H1 (cell line): ENCODE measurements around the gene ARL14EPL. TPM values are rescaled to one million over a fixed set of nuclear protein-coding genes. Genes with fewer than 3 reads are reported as not detected.

Source experiments
- CTCF ChIA-PET: fragments of 300-600 bp; sonication (Branson Sonifier 250); formaldehyde crosslinking; loops from one replicate; lab custom pipeline; 2021; ENCODE audit not compliant: partially characterized antibody; lab: Charles Lee
- POLR2A ChIA-PET: fragments of 300-600 bp; sonication (Branson Sonifier 250); formaldehyde crosslinking; loops from one replicate; lab custom pipeline; 2021; ENCODE audit warnings: inconsistent platforms; ENCODE audit not compliant: partially characterized antibody; lab: Charles Lee
- DNase-seq, 2 experiments: peaks; one replicate each; pipeline versions ENCODE4 v3.0.0 to v3.0.0-alpha.2; 2010 to 2022; ENCODE audit warnings: low spot score in 2 of 2, low read depth in 1 of 2, mixed read lengths in 1 of 2
- FAIRE-seq: peaks from 2 replicates; lab custom pipeline; 2011; peaks lifted over from hg19 to GRCh38; lab: Jason Lieb, UNC
- H2AFZ ChIP-seq: 2 replicates; pipeline ENCODE4 v1.8.1; 2012; ENCODE audit warnings: low read length, inconsistent platforms
- H2AK5ac ChIP-seq: 2 replicates; pipeline ENCODE4 v1.6.1; 2013; ENCODE audit warnings: low read depth, low read length
- H2BK120ac ChIP-seq: replicated peaks from 2 replicates; pipeline ENCODE3; 2013; ENCODE audit warnings: low read depth, low read length, inconsistent platforms
- H2BK12ac ChIP-seq: 2 replicates; pipeline ENCODE4 v1.6.1; 2013; ENCODE audit warnings: low read depth, low read length
- H2BK15ac ChIP-seq: 2 replicates; pipeline ENCODE4 v1.6.1; 2013; ENCODE audit warnings: low read length
- H2BK20ac ChIP-seq: 2 replicates; pipeline ENCODE4 v1.6.1; 2013; ENCODE audit warnings: low read length
- H2BK5ac ChIP-seq: 2 replicates; pipeline ENCODE4 v1.6.1; 2013; ENCODE audit warnings: low read depth, low read length
- H3K14ac ChIP-seq: 2 replicates; pipeline ENCODE4 v1.6.1; 2013; ENCODE audit warnings: inconsistent platforms; ENCODE audit not compliant: insufficient read length
- H3K18ac ChIP-seq: 2 replicates; pipeline ENCODE4 v1.6.1; 2013; ENCODE audit warnings: low read length; ENCODE audit errors: extremely low read depth
- H3K23ac ChIP-seq: 2 replicates; pipeline ENCODE4 v1.6.1; 2013; ENCODE audit warnings: inconsistent platforms; ENCODE audit not compliant: insufficient read length
- H3K23me2 ChIP-seq: 2 replicates; pipeline ENCODE4 v1.6.1; 2013; ENCODE audit warnings: low read depth, low read length
- H3K27ac ChIP-seq: 2 replicates; pipeline ENCODE4 v1.6.1; 2011; ENCODE audit warnings: low read depth, low read length, inconsistent platforms
- H3K27me3 ChIP-seq, 4 experiments: replicated peaks in 1 of 4; 1 replicate in 1 of 4; 2 replicates in 3 of 4; pipeline versions ENCODE4 v1.6.1 to v1.8.1; 2011 to 2013; ENCODE audit warnings: low read length in 3 of 4, mild to moderate bottlenecking in 3 of 4, inconsistent platforms in 2 of 4, mixed read lengths in 2 of 4, moderate library complexity in 1 of 4; ENCODE audit not compliant: control insufficient read depth in 3 of 4, insufficient read depth in 3 of 4; ENCODE audit errors: extremely low read depth in 1 of 4
- H3K36me3 ChIP-seq, 4 experiments: 2 replicates each; pipeline versions ENCODE4 v1.6.1 to v1.8.1; 2011 to 2013; ENCODE audit warnings: mild to moderate bottlenecking in 4 of 4, low read length in 3 of 4, moderate library complexity in 2 of 4, control low read depth in 1 of 4, inconsistent platforms in 1 of 4; ENCODE audit not compliant: insufficient read depth in 4 of 4, control insufficient read depth in 2 of 4
- H3K4ac ChIP-seq: replicated peaks from 2 replicates; pipeline ENCODE3; 2013; ENCODE audit warnings: low read length, low read depth, mixed read lengths, inconsistent platforms; ENCODE audit not compliant: insufficient read length
- H3K4me1 ChIP-seq, 4 experiments: replicated peaks in 1 of 4; 1 replicate in 1 of 4; 2 replicates in 3 of 4; pipeline versions ENCODE4 v1.6.1 to v1.8.1; 2011 to 2013; ENCODE audit warnings: low read length in 3 of 4, inconsistent platforms in 2 of 4, mixed read lengths in 1 of 4; ENCODE audit not compliant: insufficient read depth in 4 of 4, control insufficient read depth in 3 of 4
- H3K4me2 ChIP-seq, 2 experiments: 2 replicates each; pipeline versions ENCODE4 v1.6.1 to v1.8.1; 2011 to 2013; ENCODE audit warnings: low read depth in 2 of 2, low read length in 2 of 2, control low read depth in 1 of 2, inconsistent platforms in 1 of 2, mild to moderate bottlenecking in 1 of 2; ENCODE audit not compliant: insufficient read depth in 1 of 2
- H3K4me3 ChIP-seq, 4 experiments: fragments of 200-600, 300-600 bp in 1 of 4; sonication (generic), shearing (Covaris generic), sonication (Bioruptor Twin) in 1 of 4; 2 replicates each; pipeline versions ENCODE4 v1.5.1 to v1.8.1; 2011 to 2016; ENCODE audit warnings: low read length in 4 of 4, low read depth in 3 of 4, control low read depth in 2 of 4, inconsistent platforms in 2 of 4, mild to moderate bottlenecking in 2 of 4, mixed read lengths in 1 of 4, moderate library complexity in 1 of 4; ENCODE audit not compliant: insufficient read depth in 2 of 4; ENCODE audit errors: extremely low read depth in 1 of 4
- H3K56ac ChIP-seq: replicated peaks from 2 replicates; pipeline ENCODE3; 2013; ENCODE audit warnings: low read depth, mild to moderate bottlenecking, mixed read lengths, low read length, inconsistent platforms; ENCODE audit not compliant: insufficient read length
- H3K79me1 ChIP-seq: 2 replicates; pipeline ENCODE4 v1.6.1; 2013; ENCODE audit warnings: low read depth, low read length, control low read depth
- H3K79me2 ChIP-seq, 2 experiments: 2 replicates each; pipeline versions ENCODE4 v1.6.1 to v1.8.1; 2012 to 2013; ENCODE audit warnings: low read length in 2 of 2, mild to moderate bottlenecking in 2 of 2, inconsistent platforms in 1 of 2; ENCODE audit not compliant: insufficient read depth in 2 of 2, control insufficient read depth in 1 of 2
- H3K9ac ChIP-seq, 4 experiments: replicated peaks in 1 of 4; 1 replicate in 1 of 4; 2 replicates in 3 of 4; pipeline versions ENCODE4 v1.6.1 to v1.8.1; 2011 to 2013; ENCODE audit warnings: low read depth in 3 of 4, low read length in 3 of 4, control low read depth in 2 of 4, mild to moderate bottlenecking in 2 of 4, moderate library complexity in 2 of 4, inconsistent platforms in 1 of 4; ENCODE audit errors: extremely low read depth in 1 of 4
- H3K9me3 ChIP-seq, 2 experiments: 2 replicates each; pipeline versions ENCODE4 v1.6.1 to v1.8.1; 2012 to 2013; ENCODE audit warnings: mild to moderate bottlenecking in 2 of 2, moderate library complexity in 2 of 2, control low read depth in 1 of 2, inconsistent platforms in 1 of 2, low read depth in 1 of 2, low read length in 1 of 2, mixed read lengths in 1 of 2; ENCODE audit not compliant: insufficient read depth in 2 of 2
- H4K20me1 ChIP-seq, 2 experiments: replicated peaks in 1 of 2; 2 replicates each; pipeline versions ENCODE3 to v1.8.1; 2011 to 2013; ENCODE audit warnings: inconsistent platforms in 2 of 2, low read length in 2 of 2, mild to moderate bottlenecking in 1 of 2; ENCODE audit not compliant: insufficient read depth in 2 of 2, control insufficient read depth in 1 of 2
- H4K5ac ChIP-seq: 2 replicates; pipeline ENCODE4 v1.6.1; 2013; ENCODE audit warnings: low read length, low read depth, mixed read lengths, inconsistent platforms; ENCODE audit not compliant: insufficient read length
- H4K8ac ChIP-seq: 2 replicates; pipeline ENCODE4 v1.8.0; 2013; ENCODE audit warnings: mild to moderate bottlenecking, moderate library complexity, low read length, inconsistent platforms; ENCODE audit not compliant: insufficient read depth; ENCODE audit errors: extremely low read depth
- H4K91ac ChIP-seq: replicated peaks from 2 replicates; pipeline ENCODE3; 2013; ENCODE audit warnings: low read length, mixed read lengths, inconsistent platforms; ENCODE audit not compliant: insufficient read length
- BACH1 ChIP-seq: IDR thresholded peaks from 2 replicates; pipeline ENCODE4 v1.6.1; 2012; ENCODE audit warnings: low read length, improper control_type of control experiment
- BRCA1 ChIP-seq: IDR thresholded peaks from 2 replicates; pipeline ENCODE4 v1.6.1; 2012; ENCODE audit warnings: low read depth, low read length, improper control_type of control experiment
- EP300 ChIP-seq, 2 experiments: IDR thresholded peaks; 1 replicate in 1 of 2; 2 replicates in 1 of 2; pipeline ENCODE4 v1.6.1; 2011 to 2012; ENCODE audit warnings: low read depth in 2 of 2, low read length in 2 of 2, mild to moderate bottlenecking in 2 of 2, borderline replicate concordance in 1 of 2, inconsistent platforms in 1 of 2, moderate library complexity in 1 of 2
- SAP30 ChIP-seq: fragments of 300-600 bp; sonication (generic); IDR thresholded peaks from 2 replicates; pipeline ENCODE4 v1.7.1; 2012; ENCODE audit warnings: low read length, moderate library complexity, mild to moderate bottlenecking, inconsistent platforms; ENCODE audit not compliant: insufficient read depth, insufficient replicate concordance
- ZNF274 ChIP-seq: IDR thresholded peaks from 2 replicates; pipeline ENCODE4 v1.7.0; 2012; ENCODE audit warnings: low read length, borderline replicate concordance; ENCODE audit errors: extremely low read depth
- WGBS, 2 experiments: shearing (Covaris generic) in 1 of 2; methylation state at CpG; one replicate each; pipeline versions ENCODE4 v1.1.6 to v1.1.7; 2013 to 2015; ENCODE audit warnings: low lambda C conversion rate in 2 of 2, mixed read lengths in 2 of 2, inconsistent platforms in 1 of 2, low coverage in 1 of 2, missing lambda C conversion rate in 1 of 2; ENCODE audit not compliant: insufficient replicate concordance in 2 of 2, insufficient coverage in 1 of 2, insufficient read length in 1 of 2; ENCODE audit errors: extremely low coverage in 1 of 2, missing lambda C conversion rate in 1 of 2; 5-methylcytosine and 5-hydroxymethylcytosine counted together
- polyA plus RNA-seq, 7 experiments: library from polyadenylated mRNA; depleted of rRNA in 3 of 7; stranded (reverse) in 5 of 7; unstranded in 2 of 7; fragments of >200 nt in 5 of 7; fragments of 200-250 nt in 2 of 7; gene quantifications; 1 replicate in 5 of 7; 2 replicates in 1 of 7; 4 replicates in 1 of 7; pipeline versions ENCODE4 v1.2.1 to v1.2.3, GENCODE V29; 2011 to 2013; ENCODE audit warnings: missing spikeins in 2 of 7, mixed read lengths in 2 of 7
- total RNA-seq: library from RNA; stranded (reverse); fragmentation: NEBNext Ultra II Directional; extraction: Animal tissue kit (Norgen Biotek cat#: 25700); gene quantifications from 2 replicates; pipeline ENCODE4 v1.2.1, GENCODE V29; 2021

The ARL14EPL gene
- total and polyA plus RNA-seq, 2 of the 8 experiments (the other 6 are each of a cell fraction or from before 2014, with no cell fraction given) = not detected

- Histone ChIP-seq H3K4me2 (peak overlapping the region; percentile 82 to 86), H3K9me3 (no peaks in the 10 kb centered on the region), H2AK5ac (no peak overlapping the region), H2BK15ac (no peak overlapping the region), H3K18ac (no peak overlapping the region), H3K79me1 (no peaks in the 10 kb centered on the region; the same call in 1 of the 2 replicates), H3K4ac (no peak overlapping the region), H3K4me1 (peaks cover 3 to 7% (median 6%) of the 10 kb centered on the region in 4 experiments; a peak in 4 of 7 replicates), H4K5ac (no peak overlapping the region), H3K27me3 (no peaks in the 10 kb centered on the region), H3K9ac (peak overlapping the region in 2 of 4 experiments; percentile 3 to 23; a peak in 3 of 7 replicates), H3K79me2 (peaks cover 0 to 34% of the 10 kb centered on the region in 2 experiments; a peak in 3 of 4 replicates), H3K4me3 (peak overlapping the region; percentile 64 to 96 (median 80)), H3K27ac (no peak overlapping the region), H4K20me1 (no peaks in the 10 kb centered on the region), H3K23me2 (peaks cover 4% of the 10 kb centered on the region), H2BK20ac (no peak overlapping the region), H3K56ac (no peak overlapping the region), H2BK5ac (no peak overlapping the region), H2BK120ac (no peak overlapping the region), H2AFZ (peak overlapping the region; percentile 1; the same call in 1 of the 2 replicates), H3K23ac (no peak overlapping the region), H3K36me3 (peaks cover 0 to 4% (median 2%) of the 10 kb centered on the region in 4 experiments; a peak in 4 of 8 replicates), H3K14ac (no peak overlapping the region), H2BK12ac (no peak overlapping the region), H4K8ac (no peak overlapping the region), H4K91ac (no peak overlapping the region)
- POLR2A ChIA-PET = interaction anchor here (1.1 to 3.0 kb wide), 4 partner anchors 8 to 243 kb away, joined by 3 to 10 read pairs (median 4); partner anchors contain the start of genes AP3S1 and ATG12
- TF ChIP-seq ZNF274 (no peak), BACH1 (no peak), SAP30 (no peak), EP300 (IDR thresholded peaks at IDR 0.05; ENCODE audit: borderline replicate concordance in 1 of 2, low read depth in 2 of 2, low read length in 2 of 2) (no peak), BRCA1 (no peak)
- DNase-seq = no peak
- WGBS, 2 experiments = 23% methylated on average over 11 of the region's 11 CpGs; no CpG with 5 or more reads in 1 of the 2 experiments
- no peak for FAIRE-seq
- CTCF ChIA-PET = interaction anchor here (1.4 kb wide), 1 partner anchor 59 kb away, joined by 3 read pairs; no protein-coding TSS in a partner anchor
These were observed 52.0 kb downstream of the ARL14EPL start for GRCh38 chr5:116084287-116084691.
